ENCODE data around the gene GPR176. TPM values are rescaled to one million over a fixed set of nuclear protein-coding genes. Genes with fewer than 3 reads are reported as not detected.

The GPR176 gene
- polyA plus RNA-seq, 1 donor from 2014 or later, result 8.3 TPM

DNA sequence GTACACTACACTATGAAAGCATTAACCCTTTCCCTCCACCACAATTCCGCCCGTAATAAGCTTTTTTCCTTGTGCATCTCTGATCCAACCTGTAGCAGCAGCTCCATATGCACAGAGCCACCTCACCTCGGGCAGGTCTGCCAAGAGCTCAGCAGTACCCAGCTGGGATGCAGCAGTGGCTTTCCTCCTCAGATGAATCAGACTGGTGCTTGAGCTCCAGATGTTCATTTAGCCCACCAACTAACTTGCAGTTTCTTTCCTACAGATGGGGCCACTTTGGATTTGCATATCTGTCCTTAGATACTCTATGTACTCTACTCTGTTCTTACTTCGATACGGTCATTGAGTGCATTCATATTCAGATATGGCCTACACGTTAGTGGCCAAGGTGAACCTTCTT, 122.7 kb downstream of the GPR176 start:
- H3K27ac ChIP-seq (ENCODE audit: low read length), result no peak overlapping the region
- H3F3A ChIP-seq (ENCODE audit: insufficient read depth, low read length, poor library complexity, severe bottlenecking), result no peaks in the 10 kb centered on the region
- TF ChIP-seq EZH2 (IDR thresholded peaks at IDR 0.05; ENCODE audit: borderline replicate concordance, insufficient read depth, low read length, poor library complexity, severe bottlenecking), result no peak
- TF ChIP-seq CTCF (IDR thresholded peaks at IDR 0.05; ENCODE audit: poor library complexity, severe bottlenecking), result no peak
- TF ChIP-seq RAD21 (conservative IDR thresholded peaks at IDR 0.05), result no peak
- TF ChIP-seq SMC3 (conservative IDR thresholded peaks at IDR 0.05; ENCODE audit: poor library complexity), result no peak
- no peak for TF ChIP-seq POLR2AphosphoS5 (IDR thresholded peaks at IDR 0.05)
- TF ChIP-seq TAF1 (IDR thresholded peaks at IDR 0.05; ENCODE audit: low read depth), result no peak
- TF ChIP-seq REST (IDR thresholded peaks at IDR 0.05; ENCODE audit: borderline replicate concordance), result no peak
- TF ChIP-seq MXI1 (conservative IDR thresholded peaks at IDR 0.05; ENCODE audit: poor library complexity, severe bottlenecking), result no peak
- TF ChIP-seq EP300 (conservative IDR thresholded peaks at IDR 0.05; ENCODE audit: poor library complexity, severe bottlenecking), result no peak
- no peaks in the 10 kb centered on the region for H3K9me2 ChIP-seq (ENCODE audit: insufficient read depth, low read length)
- H3K79me2 ChIP-seq (replicated peaks; ENCODE audit: insufficient read depth, low read length), result no peaks in the 10 kb centered on the region
- H3K27me3 ChIP-seq (ENCODE audit: insufficient read depth, low read depth, low read length), result no peaks in the 10 kb centered on the region
- H2AFZ ChIP-seq (ENCODE audit: low read depth, low read length), result no peak overlapping the region
- H3K4me3 ChIP-seq (ENCODE audit: low read length), result no peak overlapping the region
- no peak overlapping the region for H3K9ac ChIP-seq (ENCODE audit: low read length)
- no peaks in the 10 kb centered on the region for H3K36me3 ChIP-seq (ENCODE audit: insufficient read depth, low read length)
- no peaks in the 10 kb centered on the region for H3K9me3 ChIP-seq (ENCODE audit: low read length)
- H4K20me1 ChIP-seq (ENCODE audit: insufficient read depth), result no peaks in the 10 kb centered on the region
- H3K4me2 ChIP-seq (ENCODE audit: low read length), result no peak overlapping the region

DNA sequence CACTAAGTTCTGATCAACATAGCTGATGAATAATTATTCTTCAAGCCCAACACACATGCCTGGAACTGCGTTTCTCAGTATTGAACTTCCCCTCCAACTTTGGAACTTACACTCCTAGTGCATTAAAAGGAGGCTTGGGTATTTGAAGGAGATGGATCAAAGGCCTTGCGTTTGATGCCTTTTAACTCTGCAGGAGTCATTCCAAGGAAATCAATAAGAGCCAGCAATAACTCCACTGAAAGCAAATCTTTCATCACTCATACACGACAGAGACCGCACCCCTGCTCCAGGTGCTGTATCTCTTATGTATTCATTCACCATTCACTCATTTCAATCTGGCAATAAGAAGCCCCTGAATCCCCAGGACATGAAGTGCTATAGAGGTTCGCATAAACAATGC, 123.5 kb downstream of the GPR176 start:
- no peak overlapping the region for H3K4me2 ChIP-seq (ENCODE audit: low read length)
- TF ChIP-seq REST (IDR thresholded peaks at IDR 0.05; ENCODE audit: borderline replicate concordance) (no peak), SMC3 (conservative IDR thresholded peaks at IDR 0.05; ENCODE audit: poor library complexity) (no peak), EP300 (conservative IDR thresholded peaks at IDR 0.05; ENCODE audit: poor library complexity, severe bottlenecking) (no peak), CTCF (IDR thresholded peaks at IDR 0.05; ENCODE audit: poor library complexity, severe bottlenecking) (no peak), EZH2 (IDR thresholded peaks at IDR 0.05; ENCODE audit: borderline replicate concordance, insufficient read depth, low read length, poor library complexity, severe bottlenecking) (no peak), POLR2AphosphoS5 (IDR thresholded peaks at IDR 0.05) (no peak), RAD21 (conservative IDR thresholded peaks at IDR 0.05) (no peak), MXI1 (conservative IDR thresholded peaks at IDR 0.05; ENCODE audit: poor library complexity, severe bottlenecking) (no peak), TAF1 (IDR thresholded peaks at IDR 0.05; ENCODE audit: low read depth) (no peak)

More for the DNA sequence above, 123.5 kb downstream of the GPR176 start:
- Histone ChIP-seq H3K9me2 (ENCODE audit: insufficient read depth, low read length) (no peaks in the 10 kb centered on the region), H3K9ac (ENCODE audit: low read length) (no peak overlapping the region), H3K27ac (ENCODE audit: low read length) (no peak overlapping the region), H3K9me3 (ENCODE audit: low read length) (no peaks in the 10 kb centered on the region), H2AFZ (ENCODE audit: low read depth, low read length) (no peak overlapping the region), H3F3A (ENCODE audit: insufficient read depth, low read length, poor library complexity, severe bottlenecking) (no peaks in the 10 kb centered on the region), H3K4me3 (ENCODE audit: low read length) (no peak overlapping the region), H3K79me2 (replicated peaks; ENCODE audit: insufficient read depth, low read length) (no peaks in the 10 kb centered on the region), H3K36me3 (ENCODE audit: insufficient read depth, low read length) (no peaks in the 10 kb centered on the region), H4K20me1 (ENCODE audit: insufficient read depth) (no peaks in the 10 kb centered on the region), H3K27me3 (ENCODE audit: insufficient read depth, low read depth, low read length) (no peaks in the 10 kb centered on the region)
